OCI-LY1 (cell line): ENCODE measurements around the gene MUC5AC.

ENCODE experiments used
- H2AFZ ChIP-seq: fragments of 200-600 bp; sonication (generic), shearing (Covaris generic); 2 replicates; pipeline ENCODE4 v1.6.0; 2014; ENCODE audit warnings: antibody characterized with exemption, mild to moderate bottlenecking, low read length
- H3F3A ChIP-seq: fragments of 200-600 bp; sonication (generic), shearing (Covaris generic); 2 replicates; pipeline ENCODE4 v1.6.0; 2014; ENCODE audit warnings: mild to moderate bottlenecking, antibody characterized with exemption, low read length, moderate library complexity; ENCODE audit not compliant: insufficient read depth
- H3K27ac ChIP-seq: fragments of 200-600 bp; sonication (generic); 2 replicates; pipeline ENCODE4 v1.5.1; 2014; ENCODE audit warnings: low read length, mixed run types, mild to moderate bottlenecking, low read depth; ENCODE audit not compliant: poor library complexity, severe bottlenecking
- H3K27me3 ChIP-seq: fragments of 200-600 bp; sonication (generic); 2 replicates; pipeline ENCODE4 v1.6.0; 2014; ENCODE audit warnings: antibody characterized with exemption, mild to moderate bottlenecking, low read length, moderate library complexity; ENCODE audit not compliant: insufficient read depth
- H3K36me3 ChIP-seq: fragments of 200-600 bp; sonication (generic); 2 replicates; pipeline ENCODE4 v1.6.1; 2014; ENCODE audit warnings: mild to moderate bottlenecking, antibody characterized with exemption, low read length, moderate library complexity, mixed read lengths; ENCODE audit not compliant: insufficient read depth
- H3K4me1 ChIP-seq: fragments of 200-600 bp; sonication (generic); 2 replicates; pipeline ENCODE4 v1.5.1; 2014; ENCODE audit warnings: mild to moderate bottlenecking, low read length, moderate library complexity; ENCODE audit not compliant: insufficient read depth, severe bottlenecking
- H3K4me2 ChIP-seq: fragments of 200-600 bp; sonication (generic), shearing (Covaris generic); 2 replicates; pipeline ENCODE4 v1.6.1; 2014; ENCODE audit warnings: low read length
- H3K4me3 ChIP-seq: fragments of 200-600 bp; sonication (generic); 2 replicates; pipeline ENCODE4 v1.5.1; 2014; ENCODE audit warnings: low read length, low read depth, mild to moderate bottlenecking, mixed read lengths; ENCODE audit not compliant: poor library complexity, severe bottlenecking
- H3K79me2 ChIP-seq: fragments of 200-600 bp; shearing (Covaris generic); 2 replicates; pipeline ENCODE4 v1.6.1; 2016; ENCODE audit warnings: mixed run types, low read length, mixed read lengths; ENCODE audit not compliant: insufficient read depth
- H3K9ac ChIP-seq: fragments of 200-600 bp; sonication (generic), shearing (Covaris generic); 2 replicates; pipeline ENCODE4 v1.6.1; 2014; ENCODE audit warnings: mild to moderate bottlenecking, low read length, mixed read lengths
- H3K9me2 ChIP-seq: fragments of 200-600 bp; sonication (generic), shearing (Covaris generic); 2 replicates; pipeline ENCODE4 v1.6.1; 2014; ENCODE audit warnings: low read depth, mild to moderate bottlenecking, low read length, mixed read lengths
- H3K9me3 ChIP-seq: fragments of 200-600 bp; shearing (Covaris generic); 2 replicates; pipeline ENCODE4 v1.6.1; 2014; ENCODE audit warnings: low read length, mixed read lengths
- H4K20me1 ChIP-seq: fragments of 200-600 bp; sonication (generic), shearing (Covaris generic); 2 replicates; pipeline ENCODE4 v1.6.0; 2016; ENCODE audit warnings: mild to moderate bottlenecking, low read length; ENCODE audit not compliant: insufficient read depth
- EZH2 ChIP-seq: fragments of 200-600 bp; sonication (generic), shearing (Covaris generic); IDR thresholded peaks from 2 replicates; pipeline ENCODE4 v1.8.0; 2017; ENCODE audit warnings: borderline replicate concordance, mixed run types, mild to moderate bottlenecking, antibody characterized with exemption, low read length, moderate library complexity, mixed read lengths
- TF ChIP-seq, protein P1 (sequence below): fragments of 200-600 bp; sonication (generic), shearing (Covaris generic); IDR thresholded peaks from 2 replicates; pipeline ENCODE4 v1.5.1; 2017; ENCODE audit warnings: mild to moderate bottlenecking, antibody characterized with exemption, low read length, moderate library complexity, mixed read lengths

MUC5AC gene

DNA sequence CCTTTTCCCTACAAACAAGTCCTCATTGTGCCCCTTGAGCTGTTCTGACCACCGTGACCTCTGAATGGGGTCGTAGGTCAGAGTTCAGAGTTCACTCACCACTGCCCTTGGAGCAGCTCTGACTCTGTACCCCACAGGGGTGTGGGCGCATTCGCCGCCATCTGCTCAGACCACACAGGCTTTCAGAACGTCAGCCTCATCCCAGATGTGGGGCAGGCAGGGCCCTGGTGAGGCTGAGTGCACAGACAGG lies 50.3 kb downstream of the MUC5AC start:
- TF ChIP-seq, protein P1, sequence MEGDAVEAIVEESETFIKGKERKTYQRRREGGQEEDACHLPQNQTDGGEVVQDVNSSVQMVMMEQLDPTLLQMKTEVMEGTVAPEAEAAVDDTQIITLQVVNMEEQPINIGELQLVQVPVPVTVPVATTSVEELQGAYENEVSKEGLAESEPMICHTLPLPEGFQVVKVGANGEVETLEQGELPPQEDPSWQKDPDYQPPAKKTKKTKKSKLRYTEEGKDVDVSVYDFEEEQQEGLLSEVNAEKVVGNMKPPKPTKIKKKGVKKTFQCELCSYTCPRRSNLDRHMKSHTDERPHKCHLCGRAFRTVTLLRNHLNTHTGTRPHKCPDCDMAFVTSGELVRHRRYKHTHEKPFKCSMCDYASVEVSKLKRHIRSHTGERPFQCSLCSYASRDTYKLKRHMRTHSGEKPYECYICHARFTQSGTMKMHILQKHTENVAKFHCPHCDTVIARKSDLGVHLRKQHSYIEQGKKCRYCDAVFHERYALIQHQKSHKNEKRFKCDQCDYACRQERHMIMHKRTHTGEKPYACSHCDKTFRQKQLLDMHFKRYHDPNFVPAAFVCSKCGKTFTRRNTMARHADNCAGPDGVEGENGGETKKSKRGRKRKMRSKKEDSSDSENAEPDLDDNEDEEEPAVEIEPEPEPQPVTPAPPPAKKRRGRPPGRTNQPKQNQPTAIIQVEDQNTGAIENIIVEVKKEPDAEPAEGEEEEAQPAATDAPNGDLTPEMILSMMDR: no peak
- no peak for TF ChIP-seq EZH2
- H2AFZ ChIP-seq: no peak overlapping the region
- H3K4me1 ChIP-seq: no peaks in the 10 kb centered on the region
- no peaks in the 10 kb centered on the region for H3K79me2 ChIP-seq
- no peaks in the 10 kb centered on the region for H3K9me2 ChIP-seq
- no peaks in the 10 kb centered on the region for H3K36me3 ChIP-seq
- no peak overlapping the region for H3K27ac ChIP-seq
- no peaks in the 10 kb centered on the region for H4K20me1 ChIP-seq
- no peak overlapping the region for H3K4me2 ChIP-seq
- H3K27me3 ChIP-seq: peaks cover 3% of the 10 kb centered on the region; the same call in 1 of the 2 replicates
- no peak overlapping the region for H3K9ac ChIP-seq
- H3F3A ChIP-seq: no peaks in the 10 kb centered on the region
- H3K9me3 ChIP-seq: peaks cover 6% of the 10 kb centered on the region; the same call in 1 of the 2 replicates
- H3K4me3 ChIP-seq: no peak overlapping the region

DNA sequence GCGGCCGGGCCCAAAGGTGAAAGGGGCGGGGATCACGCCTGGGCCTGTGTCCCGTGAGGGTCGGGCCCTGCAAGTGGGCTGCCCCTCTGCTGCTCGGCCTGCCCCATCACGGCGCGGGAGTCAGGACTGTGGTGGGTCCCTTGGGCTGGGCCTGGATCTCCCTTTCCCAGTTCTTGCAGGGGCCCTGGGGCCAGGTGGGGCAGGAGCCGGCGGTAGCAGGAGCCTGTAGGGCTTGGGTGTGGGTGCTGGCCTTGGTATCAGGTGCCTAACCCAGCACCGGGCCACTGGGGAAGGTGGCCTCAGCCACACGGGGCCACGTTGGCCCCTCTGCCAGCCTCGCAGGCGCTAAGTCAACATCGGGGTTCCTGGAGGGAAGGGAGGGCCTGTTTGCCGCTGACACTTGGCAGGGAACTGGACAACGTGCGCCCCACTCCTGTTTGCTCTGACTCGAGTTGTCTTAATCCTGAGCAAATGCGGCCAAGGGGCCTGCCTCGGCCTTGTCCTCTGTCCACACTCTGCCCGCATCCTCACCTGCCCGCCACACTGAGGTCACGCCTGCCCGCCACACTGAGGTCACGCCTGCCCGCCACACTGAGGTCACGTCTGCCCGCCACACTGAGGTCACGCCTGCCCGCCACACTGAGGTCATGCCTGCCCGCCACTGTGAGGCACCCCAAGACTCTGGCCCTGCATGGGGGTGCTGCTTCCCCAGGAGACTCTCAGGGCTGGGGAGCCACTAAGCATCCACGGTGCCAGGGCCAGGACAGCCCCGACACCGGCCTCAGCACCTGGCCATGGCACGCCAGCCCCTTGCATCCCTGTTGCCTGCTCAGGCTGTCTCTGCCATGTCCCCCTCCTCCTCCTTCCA lies 50.9 kb downstream of the MUC5AC start:
- Histone ChIP-seq H3K4me3 (no peak overlapping the region), H3K36me3 (no peaks in the 10 kb centered on the region), H3K9ac (no peak overlapping the region), H3K27ac (no peak overlapping the region), H3K79me2 (no peaks in the 10 kb centered on the region), H3F3A (no peaks in the 10 kb centered on the region), H2AFZ (no peak overlapping the region), H3K9me3 (peaks cover 6% of the 10 kb centered on the region; the same call in 1 of the 2 replicates), H3K4me2 (no peak overlapping the region), H3K27me3 (peaks cover 3% of the 10 kb centered on the region; the same call in 1 of the 2 replicates), H3K9me2 (no peaks in the 10 kb centered on the region), H4K20me1 (no peaks in the 10 kb centered on the region), H3K4me1 (no peaks in the 10 kb centered on the region)
- no peak for TF ChIP-seq EZH2
- TF ChIP-seq, protein P1: no peak

DNA sequence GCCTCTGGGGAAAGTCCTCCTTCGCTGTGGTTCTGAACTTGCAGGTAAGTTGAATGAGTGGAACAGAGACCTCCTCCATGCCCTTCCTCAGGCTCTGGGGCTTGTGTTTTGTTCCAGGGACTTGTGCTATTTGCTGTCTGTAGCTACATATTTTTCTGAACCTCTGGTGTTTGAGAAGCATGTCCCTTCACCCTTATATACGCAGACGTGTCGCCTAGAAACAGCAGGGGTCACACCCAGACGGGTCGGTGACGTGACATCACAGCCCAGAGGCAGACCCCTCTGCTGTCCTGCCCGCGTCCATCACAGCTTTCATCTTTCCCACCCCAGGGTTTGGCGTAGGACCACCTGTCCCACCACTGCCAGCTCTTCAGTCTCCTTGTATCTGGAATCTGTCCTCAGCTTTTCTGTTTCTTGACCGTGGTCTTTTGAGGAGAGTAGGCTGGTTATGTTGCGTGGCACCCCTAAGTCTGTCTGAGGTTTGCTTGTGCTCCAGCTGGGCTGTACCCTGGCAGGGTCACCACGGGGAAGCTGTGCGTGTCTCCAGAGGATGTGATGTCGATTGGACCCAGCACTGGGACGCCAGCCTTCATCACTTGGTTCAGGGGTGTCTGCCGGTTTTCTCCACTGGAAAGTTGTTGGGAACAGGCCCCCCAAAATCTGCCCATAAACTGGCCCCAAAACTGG lies 51.8 kb downstream of the MUC5AC start:
- no peak overlapping the region for H3K4me2 ChIP-seq
- TF ChIP-seq, protein P1: no peak
- TF ChIP-seq EZH2: no peak
- H3F3A ChIP-seq: no peaks in the 10 kb centered on the region
- H4K20me1 ChIP-seq: no peaks in the 10 kb centered on the region
- no peak overlapping the region for H2AFZ ChIP-seq
- H3K4me3 ChIP-seq: no peak overlapping the region
- H3K4me1 ChIP-seq: no peaks in the 10 kb centered on the region
- no peak overlapping the region for H3K27ac ChIP-seq
- peaks cover 3% of the 10 kb centered on the region; the same call in 1 of the 2 replicates for H3K27me3 ChIP-seq
- peaks cover 6% of the 10 kb centered on the region; the same call in 1 of the 2 replicates for H3K9me3 ChIP-seq
- no peak overlapping the region for H3K9ac ChIP-seq
- H3K9me2 ChIP-seq: no peaks in the 10 kb centered on the region
- H3K36me3 ChIP-seq: no peaks in the 10 kb centered on the region
- no peaks in the 10 kb centered on the region for H3K79me2 ChIP-seq
